Measurements from ENCODE around the gene KCNAB1. TPM values are rescaled to one million over a fixed set of nuclear protein-coding genes. Genes with fewer than 3 reads are reported as not detected.
A peak's percentile ranks its signal among the peaks of the same experiment; 100 is the strongest.

Gene KCNAB1
- total and polyA plus RNA-seq, 4 donors = 0.16 to 2.4 (median 0.72) TPM

GRCh38 chr3:156417559-156418132 lies 297.3 kb downstream of the KCNAB1 start:
- Histone ChIP-seq H3K4me3 (no peak overlapping the region), H3K27ac (ENCODE audit: low read depth in 1 of 2, low read length in 1 of 2) (no peak overlapping the region), H3K4me1 (ENCODE audit: control insufficient read depth in 5 of 5, insufficient read depth in 5 of 5, low read length in 5 of 5) (peaks cover 0 to 14% (median 0%) of the 10 kb centered on the region in 5 donors), H3K36me3 (ENCODE audit: control insufficient read depth in 4 of 4, insufficient read depth in 4 of 4, low read length in 4 of 4) (no peaks in the 10 kb centered on the region), H3K27me3 (ENCODE audit: control insufficient read depth in 3 of 3, insufficient read depth in 3 of 3, low read length in 2 of 3) (no peaks in the 10 kb centered on the region), H3K9me3 (ENCODE audit: control insufficient read depth in 4 of 4, insufficient read depth in 3 of 4, low read length in 3 of 4) (no peaks in the 10 kb centered on the region), H3K9ac (ENCODE audit: insufficient read depth in 1 of 2, low read length in 2 of 2) (no peak overlapping the region)
- no peak for DNase-seq
- TF ChIP-seq CTCF (IDR thresholded peaks at IDR 0.05; ENCODE audit: control extremely low read depth, extremely low read depth) = no peak
- WGBS, 2 donors = 82 to 89% methylated on average over 4 of the region's 4 CpGs
- no peak for ATAC-seq (ENCODE audit: insufficient read depth, low FRiP score)

DNA sequence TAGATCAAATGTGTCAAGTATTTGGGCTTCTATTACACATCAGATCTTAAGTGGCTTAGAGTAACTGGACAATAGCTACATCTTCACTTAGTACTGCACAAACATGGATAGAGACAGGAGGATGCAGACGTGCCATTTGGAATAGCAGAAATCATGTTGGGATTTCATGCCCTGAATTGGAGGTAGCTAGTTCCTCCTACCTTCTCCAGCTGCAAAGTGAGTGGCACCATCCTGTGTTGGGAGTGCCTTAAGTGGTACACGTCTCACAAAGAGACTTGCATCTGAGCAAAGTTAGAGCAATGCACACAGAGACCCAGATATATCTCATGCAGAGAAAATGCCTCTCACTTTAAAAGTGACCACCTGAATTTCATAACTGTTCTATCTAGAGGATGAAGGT lies 298.1 kb downstream of the KCNAB1 start:
- ATAC-seq (ENCODE audit: insufficient read depth, low FRiP score) = no peak
- Histone ChIP-seq H3K27me3 (ENCODE audit: control insufficient read depth in 3 of 3, insufficient read depth in 3 of 3, low read length in 2 of 3) (no peaks in the 10 kb centered on the region), H3K36me3 (ENCODE audit: control insufficient read depth in 4 of 4, insufficient read depth in 4 of 4, low read length in 4 of 4) (no peaks in the 10 kb centered on the region), H3K4me1 (ENCODE audit: control insufficient read depth in 5 of 5, insufficient read depth in 5 of 5, low read length in 5 of 5) (peaks cover 0 to 10% (median 0%) of the 10 kb centered on the region in 5 donors), H3K9me3 (ENCODE audit: control insufficient read depth in 4 of 4, insufficient read depth in 3 of 4, low read length in 3 of 4) (no peaks in the 10 kb centered on the region), H3K4me3 (no peak overlapping the region), H3K9ac (ENCODE audit: insufficient read depth in 1 of 2, low read length in 2 of 2) (no peak overlapping the region), H3K27ac (ENCODE audit: low read depth in 1 of 2, low read length in 1 of 2) (no peak overlapping the region)
- DNase-seq = no peak
- 78 to 80% methylated on average over 2 of the region's 2 CpGs for WGBS, 2 donors
- TF ChIP-seq CTCF (IDR thresholded peaks at IDR 0.05; ENCODE audit: control extremely low read depth, extremely low read depth) = no peak

DNA sequence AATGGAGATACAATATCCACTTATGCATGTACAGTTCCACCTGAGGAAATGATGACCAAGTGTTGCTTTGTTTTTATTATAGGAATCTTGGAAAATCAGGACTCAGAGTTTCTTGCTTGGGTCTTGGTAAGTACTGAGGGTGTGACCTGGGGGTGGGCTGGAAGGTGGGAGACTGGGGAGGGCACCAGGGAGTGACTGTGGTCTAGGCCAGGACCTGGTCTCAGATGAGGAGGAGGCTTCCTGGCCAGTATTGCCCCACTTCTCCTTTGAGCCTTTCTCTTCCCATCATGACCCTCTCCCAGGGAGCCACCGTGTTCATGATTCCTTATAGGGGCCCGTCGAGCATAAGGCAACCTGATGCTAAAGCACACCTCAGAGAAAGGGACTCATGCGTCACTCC lies 301.2 kb downstream of the KCNAB1 start:
- no peak for TF ChIP-seq CTCF (IDR thresholded peaks at IDR 0.05; ENCODE audit: control extremely low read depth, extremely low read depth)
- Histone ChIP-seq H3K36me3 (ENCODE audit: control insufficient read depth in 4 of 4, insufficient read depth in 4 of 4, low read length in 4 of 4) (no peaks in the 10 kb centered on the region), H3K4me1 (ENCODE audit: control insufficient read depth in 5 of 5, insufficient read depth in 5 of 5, low read length in 5 of 5) (peaks cover 0 to 7% (median 0%) of the 10 kb centered on the region in 5 donors), H3K27ac (ENCODE audit: low read depth in 1 of 2, low read length in 1 of 2) (no peak overlapping the region), H3K9me3 (ENCODE audit: control insufficient read depth in 4 of 4, insufficient read depth in 3 of 4, low read length in 3 of 4) (no peaks in the 10 kb centered on the region), H3K27me3 (ENCODE audit: control insufficient read depth in 3 of 3, insufficient read depth in 3 of 3, low read length in 2 of 3) (no peaks in the 10 kb centered on the region), H3K9ac (ENCODE audit: insufficient read depth in 1 of 2, low read length in 2 of 2) (no peak overlapping the region), H3K4me3 (no peak overlapping the region)
- ATAC-seq (ENCODE audit: insufficient read depth, low FRiP score) (no peak), DNase-seq (no peak)
- WGBS, 2 donors = 91 to 93% methylated on average over 4 of the region's 4 CpGs

GRCh38 chr3:156424758-156425157 lies 304.4 kb downstream of the KCNAB1 start:
- H3K27me3 ChIP-seq (ENCODE audit: control insufficient read depth in 3 of 3, insufficient read depth in 3 of 3, low read length in 2 of 3) = no peaks in the 10 kb centered on the region
- no peak for TF ChIP-seq CTCF (IDR thresholded peaks at IDR 0.05; ENCODE audit: control extremely low read depth, extremely low read depth)
- H3K36me3 ChIP-seq (ENCODE audit: control insufficient read depth in 4 of 4, insufficient read depth in 4 of 4, low read length in 4 of 4) = no peaks in the 10 kb centered on the region
- ATAC-seq (ENCODE audit: insufficient read depth, low FRiP score) (no peak), DNase-seq (peak in 2 of 3 donors; percentile 28 to 58)
- no peak overlapping the region for H3K4me3 ChIP-seq
- no peak overlapping the region for H3K9ac ChIP-seq (ENCODE audit: insufficient read depth in 1 of 2, low read length in 2 of 2)
- no peaks in the 10 kb centered on the region for H3K4me1 ChIP-seq (ENCODE audit: control insufficient read depth in 5 of 5, insufficient read depth in 5 of 5, low read length in 5 of 5)
- H3K27ac ChIP-seq (ENCODE audit: low read depth in 1 of 2, low read length in 1 of 2) = no peak overlapping the region
- H3K9me3 ChIP-seq (ENCODE audit: control insufficient read depth in 4 of 4, insufficient read depth in 3 of 4, low read length in 3 of 4) = no peaks in the 10 kb centered on the region
